Measurements from ENCODE around the gene ETV3.

GRCh38 chr1:157181258-157181657 is 43.1 kb upstream of the ETV3 start:
- TF ChIP-seq EP300 (IDR thresholded peaks at IDR 0.05; ENCODE audit: low read depth) (no peak), POLR2AphosphoS5 (IDR thresholded peaks at IDR 0.05) (no peak)
- TF ChIP-seq, protein P1, sequence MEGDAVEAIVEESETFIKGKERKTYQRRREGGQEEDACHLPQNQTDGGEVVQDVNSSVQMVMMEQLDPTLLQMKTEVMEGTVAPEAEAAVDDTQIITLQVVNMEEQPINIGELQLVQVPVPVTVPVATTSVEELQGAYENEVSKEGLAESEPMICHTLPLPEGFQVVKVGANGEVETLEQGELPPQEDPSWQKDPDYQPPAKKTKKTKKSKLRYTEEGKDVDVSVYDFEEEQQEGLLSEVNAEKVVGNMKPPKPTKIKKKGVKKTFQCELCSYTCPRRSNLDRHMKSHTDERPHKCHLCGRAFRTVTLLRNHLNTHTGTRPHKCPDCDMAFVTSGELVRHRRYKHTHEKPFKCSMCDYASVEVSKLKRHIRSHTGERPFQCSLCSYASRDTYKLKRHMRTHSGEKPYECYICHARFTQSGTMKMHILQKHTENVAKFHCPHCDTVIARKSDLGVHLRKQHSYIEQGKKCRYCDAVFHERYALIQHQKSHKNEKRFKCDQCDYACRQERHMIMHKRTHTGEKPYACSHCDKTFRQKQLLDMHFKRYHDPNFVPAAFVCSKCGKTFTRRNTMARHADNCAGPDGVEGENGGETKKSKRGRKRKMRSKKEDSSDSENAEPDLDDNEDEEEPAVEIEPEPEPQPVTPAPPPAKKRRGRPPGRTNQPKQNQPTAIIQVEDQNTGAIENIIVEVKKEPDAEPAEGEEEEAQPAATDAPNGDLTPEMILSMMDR (IDR thresholded peaks at IDR 0.05) = no peak
